HG02840 (cell line): ENCODE data around the gene HS3ST4.

Experiments used
- ATAC-seq: cut with Tn5 transposase; IDR thresholded peaks from one replicate; pipeline ENCODE4 v1.9.1; 2021; ENCODE audit warnings: mild to moderate bottlenecking, moderate library complexity, moderate number of reproducible peaks; ENCODE audit not compliant: unreplicated experiment, low FRiP score

Gene HS3ST4

GRCh38 chr16:25812215-25812614, 120.5 kb downstream of the HS3ST4 start:
- no peak for ATAC-seq

GRCh38 chr16:25817295-25817694, 125.5 kb downstream of the HS3ST4 start:
- no peak for ATAC-seq

GRCh38 chr16:25817876-25818275, 126.1 kb downstream of the HS3ST4 start:
- no peak for ATAC-seq

GRCh38 chr16:25823891-25824290, 132.1 kb downstream of the HS3ST4 start:
- no peak for ATAC-seq

- no peak for ATAC-seq
Observed at GRCh38 chr16:25827709-25828108, 135.9 kb downstream of the HS3ST4 start.

GRCh38 chr16:25828510-25828909, 136.8 kb downstream of the HS3ST4 start:
- ATAC-seq: no peak

- no peak for ATAC-seq
Observed at GRCh38 chr16:25832291-25832690, 140.5 kb downstream of the HS3ST4 start.

GRCh38 chr16:25834101-25834500, 142.3 kb downstream of the HS3ST4 start:
- no peak for ATAC-seq

- no peak for ATAC-seq
Observed at GRCh38 chr16:25835126-25835525, 143.4 kb downstream of the HS3ST4 start.

GRCh38 chr16:25838724-25839186, 147.0 kb downstream of the HS3ST4 start:
- no peak for ATAC-seq

- no peak for ATAC-seq
Observed at GRCh38 chr16:25841761-25842160, 150.0 kb downstream of the HS3ST4 start.

- no peak for ATAC-seq
Observed at GRCh38 chr16:25845901-25846300, 154.1 kb downstream of the HS3ST4 start.

GRCh38 chr16:25854141-25854540, 162.4 kb downstream of the HS3ST4 start:
- ATAC-seq: no peak

GRCh38 chr16:25855063-25855462, 163.3 kb downstream of the HS3ST4 start:
- no peak for ATAC-seq

GRCh38 chr16:25855818-25856217, 164.1 kb downstream of the HS3ST4 start:
- ATAC-seq: no peak

GRCh38 chr16:25859645-25860044, 167.9 kb downstream of the HS3ST4 start:
- ATAC-seq: no peak

- no peak for ATAC-seq
Observed at GRCh38 chr16:25867041-25867440, 175.3 kb downstream of the HS3ST4 start.

- no peak for ATAC-seq
Observed at GRCh38 chr16:25868106-25868505, 176.3 kb downstream of the HS3ST4 start.

GRCh38 chr16:25868706-25869370, 177.1 kb downstream of the HS3ST4 start:
- no peak for ATAC-seq

GRCh38 chr16:25872369-25873070, 180.8 kb downstream of the HS3ST4 start:
- ATAC-seq: no peak

GRCh38 chr16:25874196-25874595, 182.4 kb downstream of the HS3ST4 start:
- ATAC-seq: no peak

- no peak for ATAC-seq
Observed at GRCh38 chr16:25875956-25876598, 184.3 kb downstream of the HS3ST4 start.
